Myocyte (in vitro differentiated cells): ENCODE data around the gene MXRA7. TPM values are rescaled to one million over a fixed set of nuclear protein-coding genes. Genes with fewer than 3 reads are reported as not detected.
"Not testable (repeated sequence)": the region's sequence is repeated elsewhere in the genome, so short reads cannot be mapped to it uniquely, and the experiment has no call there.

ENCODE experiments used
- DNase-seq: peaks from one replicate; pipeline ENCODE4 v3.0.0-alpha.2; 2012; ENCODE audit warnings: low read depth
- polyA plus RNA-seq: library from polyadenylated mRNA; unstranded; fragments of >200 nt; gene quantifications from one replicate; pipeline ENCODE4 v1.2.1, GENCODE V29; 2012; ENCODE audit warnings: missing spikeins
- total RNA-seq: library from RNA; depleted of rRNA; stranded (reverse); fragments of >200 nt; gene quantifications from 2 replicates; pipeline ENCODE4 v1.2.3, GENCODE V29; 2014

Gene MXRA7, protein sequence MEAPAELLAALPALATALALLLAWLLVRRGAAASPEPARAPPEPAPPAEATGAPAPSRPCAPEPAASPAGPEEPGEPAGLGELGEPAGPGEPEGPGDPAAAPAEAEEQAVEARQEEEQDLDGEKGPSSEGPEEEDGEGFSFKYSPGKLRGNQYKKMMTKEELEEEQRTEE
- total RNA-seq: 716 and 760 TPM in 2 replicates
- 625 TPM for polyA plus RNA-seq

GRCh38 chr17:76710863-76711611, at the start of gene MXRA7:
Gene MXRA7, minus strand, starts transcription at chr17:76710965. Its CDS starts 19 bp downstream, at chr17:76710946.
- DNase-seq: peak; percentile 84

GRCh38 chr17:76758570-76758969, 47.8 kb upstream of the MXRA7 start:
- no peak for DNase-seq

GRCh38 chr17:76757256-76757655, 46.5 kb upstream of the MXRA7 start:
- no peak for DNase-seq

GRCh38 chr17:76755285-76755684, 44.5 kb upstream of the MXRA7 start:
- DNase-seq: no peak

GRCh38 chr17:76753061-76753961, 42.5 kb upstream of the MXRA7 start:
- DNase-seq: no peak

GRCh38 chr17:76752006-76752405, 41.2 kb upstream of the MXRA7 start:
- DNase-seq: no peak

- no peak for DNase-seq
Measured at GRCh38 chr17:76751416-76751993, 40.7 kb upstream of the MXRA7 start.

DNA sequence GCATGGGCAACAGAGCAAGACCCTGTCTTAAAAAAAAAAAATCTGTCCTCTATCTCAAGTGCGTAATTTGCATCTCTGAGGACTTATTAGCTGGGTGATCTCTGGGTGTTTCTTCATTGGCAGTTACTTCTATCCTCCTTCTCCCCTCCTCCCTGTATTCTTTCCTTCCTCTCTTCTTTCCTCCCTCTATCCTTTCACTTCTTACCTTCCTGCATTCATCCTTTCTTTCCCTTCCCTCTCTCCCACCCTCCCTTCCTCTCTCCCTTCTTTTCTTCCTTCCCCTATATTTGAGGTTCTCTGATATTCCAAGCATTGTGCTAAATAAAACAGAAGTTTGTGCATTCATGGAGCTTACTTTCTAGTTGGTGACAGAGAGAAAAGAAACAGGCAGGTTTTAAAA, 37.9 kb upstream of the MXRA7 start:
- DNase-seq: no peak

GRCh38 chr17:76747716-76748363, 37.1 kb upstream of the MXRA7 start:
- peak; percentile 86 for DNase-seq

GRCh38 chr17:76745785-76746184, 35.0 kb upstream of the MXRA7 start:
- DNase-seq: not testable (repeated sequence)

DNA sequence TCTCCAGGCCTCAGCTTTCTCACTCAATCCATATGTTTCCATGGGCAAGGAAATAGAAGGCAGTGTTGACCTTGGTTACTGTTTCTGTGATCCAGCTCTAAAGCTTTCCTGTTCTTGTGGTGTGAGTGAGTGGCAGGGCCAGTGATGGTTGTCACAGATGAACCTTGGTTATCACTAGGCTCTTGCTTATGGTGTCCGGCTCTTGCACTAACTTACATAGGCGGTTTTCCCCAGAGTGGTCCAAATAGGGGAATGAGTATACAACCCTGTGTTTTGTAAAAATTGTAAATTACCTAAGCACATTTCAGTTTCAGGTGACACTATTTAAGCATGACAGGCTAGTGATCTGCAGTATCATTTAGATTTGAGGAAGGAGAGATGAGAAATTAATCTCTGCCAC, 34.0 kb upstream of the MXRA7 start:
- no peak for DNase-seq

DNA sequence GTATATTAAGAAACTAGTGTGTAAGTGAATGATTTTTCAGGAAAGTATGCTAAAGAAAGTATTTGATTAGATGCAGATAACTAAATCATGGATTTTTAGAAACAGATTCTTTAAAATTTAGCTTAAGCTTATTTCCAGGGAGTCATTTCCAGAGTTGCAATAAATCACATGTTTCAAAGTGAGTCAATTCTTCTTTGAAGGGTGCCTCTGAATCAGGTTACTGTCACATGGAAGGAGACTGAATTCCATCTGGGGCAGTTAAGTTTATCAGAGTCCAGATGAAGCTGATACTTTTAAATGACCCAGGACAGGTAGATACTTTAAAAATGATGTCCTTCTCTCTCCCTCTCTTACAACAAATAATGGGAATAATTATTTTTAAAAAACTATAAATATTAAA, 32.2 kb upstream of the MXRA7 start:
- no peak for DNase-seq

GRCh38 chr17:76740329-76741118, 29.8 kb upstream of the MXRA7 start:
- peak; percentile 51 for DNase-seq

- not testable (repeated sequence) for DNase-seq
Measured at GRCh38 chr17:76739568-76740115, 28.9 kb upstream of the MXRA7 start.

DNA sequence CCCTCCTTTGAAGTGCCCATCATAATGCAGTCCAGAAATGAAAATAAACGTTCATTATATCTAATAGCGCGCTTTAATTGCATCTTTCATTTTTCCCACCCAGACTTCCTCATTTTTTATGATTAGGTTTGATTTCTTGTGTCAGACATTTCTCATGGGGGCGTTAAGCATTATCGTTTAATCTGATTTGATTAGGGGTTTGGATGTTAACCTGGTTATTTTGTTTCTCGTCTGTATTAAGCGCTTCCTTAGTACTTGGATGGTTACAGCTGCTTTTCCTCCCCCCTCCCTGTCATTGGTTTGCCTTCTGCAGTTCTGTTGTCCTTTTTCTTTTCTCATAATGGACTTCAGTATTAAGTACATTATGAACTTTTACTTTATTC, 27.7 kb upstream of the MXRA7 start:
- peak; percentile 36 for DNase-seq

GRCh38 chr17:76737676-76738467, 27.1 kb upstream of the MXRA7 start, which contains the start of gene MFSD11:
Gene MFSD11, plus strand, starts transcription at chr17:76738119. Its CDS starts 234 bp downstream, at chr17:76738353.
- peak; percentile 93 for DNase-seq

DNA sequence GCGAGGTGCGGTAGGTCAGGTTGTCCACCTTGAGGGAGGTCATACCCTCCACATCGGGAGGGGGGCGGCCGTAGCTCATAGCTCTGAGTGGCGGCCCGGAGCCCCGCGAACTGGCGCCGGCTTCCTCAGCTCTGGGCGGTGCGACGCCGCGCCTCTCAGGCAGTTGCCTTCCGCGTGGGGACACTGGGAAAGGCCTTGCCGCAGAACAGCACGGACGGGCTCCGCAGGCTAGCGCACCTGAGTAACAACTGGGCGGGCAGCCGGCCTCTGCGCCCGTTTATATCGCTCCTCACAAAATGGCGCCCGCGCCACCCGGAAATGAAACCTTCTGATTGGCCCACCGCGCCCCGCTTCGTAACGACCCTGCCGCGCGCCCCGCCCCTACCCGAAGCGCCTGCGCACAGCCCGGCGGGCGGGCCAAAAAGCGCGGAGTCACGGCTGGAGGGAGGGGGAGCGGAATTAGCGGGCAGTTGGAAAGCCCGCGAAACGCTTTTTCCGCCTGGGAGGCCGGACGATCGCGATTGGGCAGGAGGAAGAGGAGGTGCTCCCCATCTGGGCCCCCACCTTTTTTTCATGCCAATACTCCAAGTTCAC, 26.4 kb upstream of the MXRA7 start, which contains the start of gene SRSF2:
SRSF2 (minus strand) TSS at position 250 of the 594 bp plus-strand sequence; CDS start at position 79, 171 bp downstream.
- peak; percentile 98 for DNase-seq

DNA sequence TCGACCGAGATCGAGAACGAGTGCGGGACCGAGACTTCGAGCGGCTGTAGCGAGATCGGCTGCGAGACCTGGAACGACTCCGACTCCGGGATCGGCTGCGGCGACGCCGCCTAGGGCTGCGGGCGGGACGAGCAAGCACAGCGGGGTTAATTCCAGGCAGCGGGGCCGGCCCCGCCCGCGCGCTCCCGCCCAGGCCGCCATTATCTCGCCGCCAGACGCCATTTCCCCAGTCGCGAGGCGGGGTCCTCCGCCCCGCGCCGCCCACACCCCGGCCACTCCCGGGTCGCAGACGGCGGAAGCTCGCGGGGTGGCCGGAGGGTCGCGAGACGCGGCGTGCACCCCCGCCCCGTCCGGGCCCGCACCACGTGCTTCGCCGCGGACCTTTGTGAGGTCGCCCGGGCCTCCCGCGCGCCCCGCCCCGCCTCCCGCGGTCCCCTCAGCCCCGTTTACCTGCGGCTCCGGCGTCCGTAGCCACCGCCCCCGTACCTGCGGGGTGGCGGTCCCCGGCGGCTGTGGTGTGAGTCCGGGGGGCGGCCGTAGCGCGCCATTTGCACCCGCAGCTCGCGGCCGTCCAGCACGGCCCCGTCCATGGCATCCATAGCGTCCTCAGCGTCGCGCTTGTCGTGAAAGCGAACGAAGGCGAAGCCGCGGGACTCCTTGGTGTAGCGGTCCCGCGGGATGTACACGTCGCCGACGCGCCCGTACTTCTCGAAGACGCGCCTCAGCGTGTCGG, 25.8 kb upstream of the MXRA7 start:
- DNase-seq: peak; percentile 78
